ENCODE measurements around the gene WDR83. TPM values are rescaled to one million over a fixed set of nuclear protein-coding genes. Genes with fewer than 3 reads are reported as not detected.
"Not testable (repeated sequence)": the region's sequence is repeated elsewhere in the genome, so short reads cannot be mapped to it uniquely, and the experiment has no call there.

The WDR83 gene, protein sequence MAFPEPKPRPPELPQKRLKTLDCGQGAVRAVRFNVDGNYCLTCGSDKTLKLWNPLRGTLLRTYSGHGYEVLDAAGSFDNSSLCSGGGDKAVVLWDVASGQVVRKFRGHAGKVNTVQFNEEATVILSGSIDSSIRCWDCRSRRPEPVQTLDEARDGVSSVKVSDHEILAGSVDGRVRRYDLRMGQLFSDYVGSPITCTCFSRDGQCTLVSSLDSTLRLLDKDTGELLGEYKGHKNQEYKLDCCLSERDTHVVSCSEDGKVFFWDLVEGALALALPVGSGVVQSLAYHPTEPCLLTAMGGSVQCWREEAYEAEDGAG
- total RNA-seq: 3.6 and 10.8 TPM in 2 replicates

DNA sequence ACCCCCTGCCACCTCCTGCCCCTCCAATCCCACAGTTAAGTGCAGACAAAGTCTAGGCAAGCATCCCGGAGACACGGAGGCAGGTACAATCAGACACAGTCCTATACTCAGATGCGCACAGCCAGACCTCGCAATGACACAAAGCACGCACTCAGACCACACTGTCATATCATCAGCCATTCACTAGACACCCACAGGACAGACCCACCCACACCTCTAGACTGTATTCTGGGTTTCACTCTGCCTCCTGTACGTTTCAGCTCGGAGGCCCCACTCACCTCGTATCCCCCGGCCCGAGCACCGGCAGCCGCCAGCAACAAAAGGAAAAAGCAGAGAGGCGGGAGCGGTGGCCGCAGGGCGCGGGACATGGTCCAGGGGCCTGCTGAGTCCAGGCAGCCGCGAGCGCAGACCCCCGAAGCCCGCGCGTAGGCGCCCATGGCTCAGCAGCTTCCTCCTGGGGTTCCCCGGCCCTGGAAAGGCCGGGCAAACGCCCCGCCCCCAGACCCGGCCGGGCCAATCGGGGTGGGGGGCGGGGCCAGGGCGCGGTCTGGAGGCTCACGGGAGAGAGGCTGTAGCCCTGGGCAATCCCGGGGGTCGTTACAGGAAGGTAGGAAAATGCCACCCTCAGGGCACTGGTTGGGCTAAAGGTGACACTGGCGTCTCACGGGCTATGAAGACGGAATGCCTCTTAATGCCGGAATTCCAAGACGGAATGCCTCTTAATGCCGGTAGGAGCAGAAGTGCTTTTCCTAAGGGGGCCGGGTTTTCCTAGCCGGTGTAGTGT lies at the start of gene WDR83, which contains the start of gene MAN2B1:
Gene WDR83 (plus strand): TSS at position 543 of the 784 bp plus-strand sequence. CDS start 2,984 bp downstream, outside the sequence.
Gene MAN2B1 (minus strand): TSS at position 478 of the 784 bp plus-strand sequence. CDS start 41 bp downstream, at position 437.
- DNase-seq (ENCODE audit: low read depth): no peak
- TF ChIP-seq CTCF (conservative IDR thresholded peaks at IDR 0.05; ENCODE audit: low read depth, low read length): no peak
- peak within 1 kb of the TSS; percentile 94 for H3K4me3 ChIP-seq (ENCODE audit: low read depth, low read length)

DNA sequence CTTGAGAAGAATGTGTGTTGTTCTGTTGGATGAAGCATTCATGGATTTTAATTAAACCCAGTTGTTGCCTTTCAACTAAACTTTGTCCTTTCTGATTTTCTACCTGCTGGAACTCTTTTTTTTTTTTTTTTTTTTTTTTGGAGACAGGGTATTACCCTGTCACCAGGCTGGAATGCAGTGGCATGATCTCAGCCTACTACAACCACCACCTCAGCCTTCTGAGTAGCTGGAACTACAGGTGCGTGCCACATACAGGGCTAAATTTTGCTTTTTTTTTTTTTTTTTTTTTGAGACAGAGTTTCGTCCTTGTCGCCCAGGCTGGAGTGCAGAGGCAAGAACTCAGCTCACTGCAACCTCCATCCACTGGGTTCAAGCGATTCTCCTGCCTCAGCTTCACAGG lies 49.0 kb upstream of the WDR83 start:
- no peak overlapping the region for H3K4me3 ChIP-seq (ENCODE audit: low read depth, low read length)
- DNase-seq (ENCODE audit: low read depth): no peak
- TF ChIP-seq CTCF (conservative IDR thresholded peaks at IDR 0.05; ENCODE audit: low read depth, low read length): no peak

- not testable (repeated sequence) for H3K4me3 ChIP-seq (ENCODE audit: low read depth, low read length); DNase-seq (ENCODE audit: low read depth)
Observed at GRCh38 chr19:12621253-12622024, 45.2 kb upstream of the WDR83 start.

GRCh38 chr19:12623361-12624031 lies 43.1 kb upstream of the WDR83 start:
- no peak for TF ChIP-seq CTCF (conservative IDR thresholded peaks at IDR 0.05; ENCODE audit: low read depth, low read length)
- no peak overlapping the region for H3K4me3 ChIP-seq (ENCODE audit: low read depth, low read length)
- no peak for DNase-seq (ENCODE audit: low read depth)

DNA sequence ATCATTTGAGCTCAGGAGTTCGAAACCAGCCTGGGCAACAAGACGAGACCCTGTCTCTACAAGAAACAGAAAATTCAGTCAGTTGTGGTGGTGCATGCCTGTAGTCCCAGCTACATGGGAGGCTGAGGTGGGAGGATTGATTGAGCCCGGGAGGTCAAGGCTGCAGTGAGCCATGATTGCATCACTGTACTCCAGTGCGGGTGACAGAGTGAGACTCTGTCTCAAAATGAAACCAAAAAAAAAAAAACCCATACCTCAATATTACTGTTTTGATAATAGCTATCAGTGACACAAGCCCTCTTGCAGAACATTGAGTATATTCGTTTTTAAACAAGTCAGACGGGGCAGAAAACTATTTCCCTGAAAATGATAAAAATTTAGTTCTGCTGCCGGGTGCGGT lies 39.6 kb upstream of the WDR83 start:
- no peak overlapping the region for H3K4me3 ChIP-seq (ENCODE audit: low read depth, low read length)
- TF ChIP-seq CTCF (conservative IDR thresholded peaks at IDR 0.05; ENCODE audit: low read depth, low read length): no peak
- DNase-seq (ENCODE audit: low read depth): no peak

GRCh38 chr19:12628040-12629022 lies 38.3 kb upstream of the WDR83 start:
- TF ChIP-seq CTCF (conservative IDR thresholded peaks at IDR 0.05; ENCODE audit: low read depth, low read length): no peak
- no peak for DNase-seq (ENCODE audit: low read depth)
- H3K4me3 ChIP-seq (ENCODE audit: low read depth, low read length): no peak overlapping the region
